GM19351 (cell line): ENCODE measurements around the gene CDC42EP3.

Experiments
- ATAC-seq: cut with Tn5 transposase; IDR thresholded peaks from one replicate; pipeline ENCODE4 v1.9.1; 2021; ENCODE audit warnings: mild to moderate bottlenecking, moderate library complexity; ENCODE audit not compliant: unreplicated experiment

CDC42EP3 gene

GRCh38 chr2:37637190-37637860 lies 34.1 kb downstream of the CDC42EP3 start:
- ATAC-seq, result no peak

- no peak for ATAC-seq
Observed at GRCh38 chr2:37636381-37637066, 34.9 kb downstream of the CDC42EP3 start.

GRCh38 chr2:37635504-37636380 lies 35.7 kb downstream of the CDC42EP3 start:
- ATAC-seq, result peak; percentile 77

- no peak for ATAC-seq
Observed at GRCh38 chr2:37634914-37635503, 36.4 kb downstream of the CDC42EP3 start.

GRCh38 chr2:37633845-37634244 lies 37.6 kb downstream of the CDC42EP3 start:
- ATAC-seq, result no peak

GRCh38 chr2:37633234-37633633 lies 38.2 kb downstream of the CDC42EP3 start:
- ATAC-seq, result no peak

DNA sequence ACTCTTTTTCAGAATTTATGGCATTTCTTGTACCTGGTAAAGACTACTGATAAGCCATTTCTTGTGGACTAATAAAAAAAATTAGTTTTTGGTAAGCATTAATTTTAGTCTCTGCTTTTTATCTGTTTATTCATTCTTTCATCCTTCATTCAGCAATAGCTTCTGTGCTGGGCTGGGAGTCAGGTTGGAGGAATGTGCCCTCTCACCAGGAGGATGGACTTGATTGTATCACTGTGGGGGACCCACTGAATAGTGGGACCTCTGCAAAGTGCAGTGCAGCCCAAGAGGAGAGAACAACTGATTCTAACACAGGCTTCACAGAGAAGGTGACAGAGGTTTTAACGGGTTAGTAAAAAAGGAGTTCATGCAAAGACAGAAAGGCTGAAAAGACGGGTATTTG lies 39.1 kb downstream of the CDC42EP3 start:
- ATAC-seq, result no peak

GRCh38 chr2:37631698-37632097 lies 39.7 kb downstream of the CDC42EP3 start:
- ATAC-seq, result no peak

DNA sequence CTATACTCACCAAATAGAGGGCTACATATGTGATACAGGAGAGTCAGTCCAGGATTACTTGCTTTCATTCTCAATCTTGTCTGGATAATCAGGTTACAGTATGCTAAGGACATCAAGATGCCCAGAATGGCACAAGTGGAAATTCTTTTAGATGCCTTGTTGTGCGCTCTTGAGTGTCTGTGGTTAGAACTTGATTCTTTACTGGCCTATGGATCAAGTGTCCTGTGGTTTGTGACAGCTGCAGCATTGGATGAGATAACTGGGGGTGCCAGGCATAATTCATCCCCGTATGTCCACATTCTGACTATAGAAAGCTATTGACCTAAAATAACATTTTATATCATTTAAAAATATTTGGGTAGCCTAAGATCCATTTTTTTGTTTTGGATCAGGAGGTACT lies 40.1 kb downstream of the CDC42EP3 start:
- no peak for ATAC-seq

- no peak for ATAC-seq
Observed at GRCh38 chr2:37630776-37631175, 40.7 kb downstream of the CDC42EP3 start.

- no peak for ATAC-seq
Observed at GRCh38 chr2:37630301-37630700, 41.1 kb downstream of the CDC42EP3 start.

DNA sequence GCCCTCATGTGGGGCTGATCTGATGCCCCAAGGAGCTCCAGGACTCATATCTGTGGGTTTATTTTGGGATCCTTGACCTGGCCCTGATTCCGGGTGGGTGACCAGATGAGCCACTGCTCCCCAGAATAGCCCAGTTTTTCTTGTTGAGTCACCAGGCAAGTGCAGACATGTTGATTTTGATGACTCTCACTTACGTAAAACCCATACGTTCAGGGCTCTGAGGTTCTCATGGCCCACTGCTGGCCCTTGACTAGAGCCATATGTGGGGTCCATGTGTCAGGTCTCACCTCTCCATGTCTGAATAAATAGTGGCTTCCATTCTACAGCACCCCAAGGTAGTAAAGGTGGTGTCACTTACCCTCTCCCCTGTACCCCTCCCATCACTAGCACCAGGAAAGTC lies 41.9 kb downstream of the CDC42EP3 start:
- ATAC-seq, result no peak

DNA sequence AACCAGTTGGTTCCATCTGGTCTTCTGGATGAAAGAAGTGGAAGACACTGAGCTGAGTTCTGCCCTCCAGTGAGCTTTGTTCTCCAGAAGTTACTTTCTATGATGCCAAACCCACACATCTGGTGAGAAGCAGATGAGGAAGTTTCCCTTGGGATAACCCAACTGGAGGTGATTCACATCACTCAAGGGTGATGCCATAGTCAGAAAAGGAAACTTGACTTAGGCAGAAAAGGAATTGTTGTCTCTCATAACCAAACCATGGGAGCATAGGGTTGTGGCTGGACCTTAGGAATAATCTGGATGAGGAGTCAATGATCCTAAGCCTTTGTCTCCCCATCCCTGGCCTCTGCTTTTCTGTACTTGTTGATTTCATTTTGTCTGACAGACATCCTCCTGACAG lies 43.7 kb downstream of the CDC42EP3 start:
- ATAC-seq, result no peak

DNA sequence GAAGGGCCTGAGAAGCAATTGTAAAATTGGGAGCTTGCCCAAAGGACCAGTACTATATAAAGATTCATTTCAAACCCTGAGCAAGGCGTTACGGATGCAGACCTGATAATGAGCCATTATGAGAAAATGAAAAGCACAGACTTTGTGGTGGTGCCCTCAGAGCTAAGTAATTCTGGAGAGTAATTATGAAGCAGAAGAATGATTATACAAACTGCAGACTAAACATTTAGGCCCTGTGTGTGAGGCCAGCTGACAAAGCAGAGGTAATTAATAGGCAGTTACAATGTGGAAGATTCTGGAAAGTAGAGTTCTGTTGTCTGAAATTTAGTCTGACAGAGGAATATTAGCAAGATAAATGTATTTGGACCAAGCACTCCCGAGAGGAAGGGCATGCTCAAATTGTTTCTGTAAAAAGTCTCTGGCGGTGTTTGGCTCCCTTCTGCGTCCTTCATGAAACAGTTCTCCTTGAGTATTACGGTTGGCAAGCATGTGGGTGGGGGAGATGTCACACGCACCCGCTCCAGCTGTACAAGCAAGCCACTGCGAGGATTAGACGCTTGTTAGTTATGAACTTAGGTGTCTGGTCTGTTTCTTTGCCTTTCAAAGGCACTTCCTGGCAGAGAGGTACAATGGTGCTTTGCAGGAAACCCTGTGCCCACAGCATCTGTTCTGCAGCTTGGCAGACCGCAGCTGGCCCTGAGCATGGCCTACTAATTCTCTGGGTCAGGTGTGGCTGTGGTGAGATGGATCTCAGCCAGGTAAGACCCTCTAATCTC lies 45.5 kb downstream of the CDC42EP3 start:
- no peak for ATAC-seq

DNA sequence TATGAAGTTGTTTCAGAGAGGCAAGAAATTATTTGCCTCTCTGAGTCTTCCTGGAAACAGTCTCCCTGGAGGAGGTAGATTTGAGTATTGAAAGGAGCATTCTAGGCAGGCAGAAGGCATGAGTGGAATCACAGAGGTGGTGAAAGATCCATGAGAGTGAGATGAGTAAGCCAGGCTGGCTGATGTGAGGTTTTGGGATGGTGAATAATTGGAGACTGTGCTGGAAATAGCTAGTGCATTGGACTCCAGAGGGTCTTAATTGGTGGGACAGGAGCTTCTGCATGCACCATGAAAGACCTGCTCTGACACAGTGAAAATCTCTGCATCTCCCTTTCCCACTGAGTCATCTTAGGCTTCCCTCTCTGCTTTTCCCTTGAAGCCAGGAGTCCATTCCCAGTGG lies 46.3 kb downstream of the CDC42EP3 start:
- ATAC-seq, result no peak

GRCh38 chr2:37623971-37624900 lies 47.2 kb downstream of the CDC42EP3 start:
- peak; percentile 78 for ATAC-seq

GRCh38 chr2:37623406-37623805 lies 48.0 kb downstream of the CDC42EP3 start:
- no peak for ATAC-seq

DNA sequence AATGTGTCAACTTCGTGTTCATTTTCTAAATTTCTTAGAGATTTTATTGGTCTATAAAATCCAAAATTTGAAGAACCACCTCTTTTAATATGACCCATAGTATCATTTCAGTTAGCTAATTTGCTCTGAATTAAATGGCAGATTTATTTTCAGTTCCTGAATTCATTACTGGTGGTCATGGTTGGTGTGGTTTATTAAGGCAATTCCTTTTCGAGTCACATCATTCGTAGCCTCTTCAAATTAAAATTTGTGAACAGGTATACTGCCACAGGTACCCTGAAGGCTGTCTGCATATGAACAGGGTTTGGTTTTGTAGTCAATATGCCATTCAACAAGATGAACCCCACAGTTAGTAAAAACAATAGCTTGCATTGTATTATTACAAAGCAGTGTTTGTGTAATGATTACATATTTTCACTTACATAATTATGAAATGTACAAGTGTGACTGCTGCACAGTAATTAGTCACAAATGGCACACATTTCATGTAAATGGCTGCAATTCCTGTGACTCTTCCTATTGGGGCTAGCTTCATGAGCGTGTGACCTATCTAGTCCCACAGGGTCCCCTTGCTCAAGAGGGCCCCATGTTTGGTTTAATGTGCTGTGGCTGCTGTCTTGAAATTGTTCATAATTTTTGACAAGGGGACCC lies 48.9 kb downstream of the CDC42EP3 start:
- no peak for ATAC-seq

DNA sequence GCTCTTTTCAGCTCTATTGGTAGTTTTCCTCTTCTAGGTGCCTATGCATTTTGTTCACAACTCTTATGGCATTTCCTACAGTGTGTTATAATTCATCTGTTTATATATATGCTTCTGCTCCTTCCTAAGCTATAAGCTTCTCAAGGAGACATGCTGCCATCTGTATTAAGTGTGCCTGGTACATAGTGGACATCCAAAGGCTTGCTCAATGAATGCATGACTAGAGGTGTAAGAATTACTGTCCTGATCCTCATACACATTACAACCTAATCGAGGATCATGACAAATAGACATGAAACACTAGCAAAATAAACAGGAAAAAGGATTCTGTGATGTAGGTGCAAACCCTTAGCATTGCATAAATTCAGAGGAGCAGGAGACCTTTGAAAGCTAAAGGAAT lies 50.2 kb downstream of the CDC42EP3 start:
- no peak for ATAC-seq
